ENCODE data around the gene PMM1. TPM values are rescaled to one million over a fixed set of nuclear protein-coding genes. Genes with fewer than 3 reads are reported as not detected.
A peak's percentile ranks its signal among the peaks of the same experiment; 100 is the strongest.
"Not testable (repeated sequence)": the region's sequence is repeated elsewhere in the genome, so short reads cannot be mapped to it uniquely, and the experiment has no call there.

PMM1 gene
- total and polyA plus RNA-seq, 12 donors: 37.8 to 105 (median 62.1) TPM

DNA sequence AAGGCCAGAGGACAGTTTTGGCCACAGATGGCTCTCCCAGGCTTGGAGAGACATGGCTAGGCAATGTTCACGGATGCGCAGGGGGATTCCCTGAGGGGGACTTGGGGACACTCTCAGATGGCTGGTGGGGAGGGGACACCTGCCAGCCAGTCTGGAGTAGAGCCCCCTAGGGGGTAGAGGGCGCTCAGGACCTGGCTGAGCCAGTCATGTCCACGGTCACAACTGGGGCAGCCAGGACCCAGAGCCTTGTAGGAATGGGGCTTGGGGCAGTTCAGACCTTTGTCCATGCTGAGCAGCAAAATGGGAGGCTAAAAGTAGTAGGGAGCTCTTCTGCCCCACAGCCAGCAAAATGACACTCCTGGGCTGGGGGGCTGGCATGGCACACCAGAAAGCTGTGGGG is 27.2 kb downstream of the PMM1 start:
- no peak for TF ChIP-seq POLR2A (IDR thresholded peaks at IDR 0.05)
- TF ChIP-seq, protein P1, sequence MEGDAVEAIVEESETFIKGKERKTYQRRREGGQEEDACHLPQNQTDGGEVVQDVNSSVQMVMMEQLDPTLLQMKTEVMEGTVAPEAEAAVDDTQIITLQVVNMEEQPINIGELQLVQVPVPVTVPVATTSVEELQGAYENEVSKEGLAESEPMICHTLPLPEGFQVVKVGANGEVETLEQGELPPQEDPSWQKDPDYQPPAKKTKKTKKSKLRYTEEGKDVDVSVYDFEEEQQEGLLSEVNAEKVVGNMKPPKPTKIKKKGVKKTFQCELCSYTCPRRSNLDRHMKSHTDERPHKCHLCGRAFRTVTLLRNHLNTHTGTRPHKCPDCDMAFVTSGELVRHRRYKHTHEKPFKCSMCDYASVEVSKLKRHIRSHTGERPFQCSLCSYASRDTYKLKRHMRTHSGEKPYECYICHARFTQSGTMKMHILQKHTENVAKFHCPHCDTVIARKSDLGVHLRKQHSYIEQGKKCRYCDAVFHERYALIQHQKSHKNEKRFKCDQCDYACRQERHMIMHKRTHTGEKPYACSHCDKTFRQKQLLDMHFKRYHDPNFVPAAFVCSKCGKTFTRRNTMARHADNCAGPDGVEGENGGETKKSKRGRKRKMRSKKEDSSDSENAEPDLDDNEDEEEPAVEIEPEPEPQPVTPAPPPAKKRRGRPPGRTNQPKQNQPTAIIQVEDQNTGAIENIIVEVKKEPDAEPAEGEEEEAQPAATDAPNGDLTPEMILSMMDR (IDR thresholded peaks at IDR 0.05): no peak
- Histone ChIP-seq H3K27me3 (no peaks in the 10 kb centered on the region), H3K36me3 (replicated peaks in 1 of 2) (no peaks in the 10 kb centered on the region), H3K9me3 (replicated peaks in 1 of 3) (no peaks in the 10 kb centered on the region), H3K4me3 (peak overlapping the region in 2 of 4 donors; percentile 3 to 70), H3K4me1 (replicated peaks in 1 of 2) (peaks cover 59 to 77% of the 10 kb centered on the region in 2 donors), H3K27ac (peak overlapping the region; percentile 64 to 96 (median 79))
- 39 to 59% (median 54%) methylated on average over 4 of the region's 4 CpGs for WGBS, 4 donors
- intact Hi-C loops (cut with DNase I): no loop called here
- peak in 1 of 7 donors; percentile 35 for DNase-seq

DNA sequence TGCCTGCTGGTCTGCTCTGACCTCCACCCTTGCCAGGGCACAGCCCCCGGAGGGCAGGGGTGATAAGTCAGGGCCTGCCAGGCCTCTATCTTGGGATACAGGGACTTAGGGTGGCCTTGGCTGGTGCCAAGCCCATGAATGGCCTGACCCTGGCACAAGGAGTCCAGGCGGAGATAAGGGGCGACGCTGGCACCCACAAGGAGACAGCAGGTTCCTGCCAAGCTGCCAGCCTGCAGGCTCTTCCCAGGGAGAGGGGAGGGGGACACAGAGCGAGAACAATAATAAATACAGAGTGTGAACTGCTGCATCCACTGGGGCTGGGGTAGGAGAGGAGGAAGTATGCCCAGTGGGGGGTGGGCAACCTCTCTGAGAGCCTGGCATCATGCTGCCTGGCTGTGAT is 27.9 kb downstream of the PMM1 start:
- Histone ChIP-seq H3K27ac (peak overlapping the region; percentile 17 to 96 (median 79)), H3K4me3 (peak overlapping the region; percentile 15 to 70 (median 52)), H3K27me3 (no peaks in the 10 kb centered on the region), H3K36me3 (replicated peaks in 1 of 2) (no peaks in the 10 kb centered on the region), H3K9me3 (replicated peaks in 1 of 3) (no peaks in the 10 kb centered on the region), H3K4me1 (replicated peaks in 1 of 2) (peaks cover 58 to 77% of the 10 kb centered on the region in 2 donors)
- 33 to 45% (median 39%) methylated on average over 4 to 5 of the region's 5 CpGs for WGBS, 4 donors
- TF ChIP-seq, protein P1 (IDR thresholded peaks at IDR 0.05): no peak
- peak in 1 of 2 donors; percentile 25 for TF ChIP-seq POLR2A (IDR thresholded peaks at IDR 0.05)
- peak; percentile 42 to 75 (median 69) for DNase-seq
- intact Hi-C loops (cut with DNase I): no loop called here

DNA sequence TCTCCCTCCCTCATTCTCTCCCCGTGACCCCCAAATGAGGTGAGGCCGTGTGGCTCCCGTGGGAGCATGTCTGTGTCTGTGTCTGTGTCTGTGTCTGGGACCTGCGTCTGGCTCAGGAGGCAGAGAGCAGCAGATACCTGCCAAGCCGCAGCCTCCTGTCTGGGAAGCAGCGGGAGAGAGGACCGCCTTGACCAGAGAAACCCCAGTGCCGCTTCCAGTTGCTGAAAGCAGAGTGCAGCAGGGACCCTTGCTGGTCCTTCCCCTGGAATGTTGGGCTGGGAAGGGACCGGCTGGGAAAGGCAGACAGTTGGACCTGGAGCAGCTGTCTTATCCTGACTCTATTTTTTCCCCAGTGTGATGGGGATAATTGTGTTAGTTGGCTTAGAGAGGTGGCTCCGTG is 28.3 kb downstream of the PMM1 start:
- peaks cover 55 to 74% of the 10 kb centered on the region in 2 donors for H3K4me1 ChIP-seq (replicated peaks in 1 of 2)

DNA sequence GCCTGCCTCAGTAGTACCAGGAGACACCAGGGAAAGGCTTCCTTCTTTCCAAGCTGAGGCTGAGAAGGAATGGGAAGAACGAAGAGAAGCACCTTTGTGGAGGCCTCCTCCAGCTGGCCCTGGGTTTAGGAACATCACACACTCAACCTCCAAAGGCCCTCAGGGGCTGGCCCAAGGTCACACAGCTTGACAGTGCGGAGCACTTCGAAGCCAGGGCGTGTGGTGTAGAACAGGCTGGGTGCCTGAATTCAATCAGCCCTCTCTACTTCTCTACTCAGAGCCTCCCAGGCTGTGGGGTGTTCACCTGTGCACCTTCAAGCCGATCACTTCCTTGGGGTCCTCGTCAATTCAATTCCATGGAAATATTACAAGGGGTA is 29.6 kb downstream of the PMM1 start:
- peak overlapping the region in 1 of 4 donors; percentile 70 for H3K4me3 ChIP-seq
- no peak for TF ChIP-seq POLR2A (IDR thresholded peaks at IDR 0.05)
- TF ChIP-seq, protein P1 (IDR thresholded peaks at IDR 0.05): no peak
- intact Hi-C loops (cut with DNase I): no loop called here
- H3K27ac ChIP-seq: peak overlapping the region in 4 of 5 donors; percentile 73 to 96 (median 86)
- no peaks in the 10 kb centered on the region for H3K27me3 ChIP-seq
- no peaks in the 10 kb centered on the region for H3K9me3 ChIP-seq (replicated peaks in 1 of 3)
- H3K36me3 ChIP-seq (replicated peaks in 1 of 2): no peaks in the 10 kb centered on the region
- WGBS, 4 donors: 35 to 54% (median 44%) methylated on average over 1 to 6 of the region's 6 CpGs
- peaks cover 48 to 61% of the 10 kb centered on the region in 2 donors for H3K4me1 ChIP-seq (replicated peaks in 1 of 2)
- DNase-seq: peak in 1 of 7 donors; percentile 30

More for the DNA sequence above, 28.3 kb downstream of the PMM1 start:
- DNase-seq: peak in 5 of 7 donors; percentile 35 to 69 (median 42)
- no peaks in the 10 kb centered on the region for H3K9me3 ChIP-seq (replicated peaks in 1 of 3)
- no peaks in the 10 kb centered on the region for H3K27me3 ChIP-seq
- 6 to 37% (median 29%) methylated on average over 5 to 10 of the region's 10 CpGs for WGBS, 4 donors
- H3K4me3 ChIP-seq: peak overlapping the region in 3 of 4 donors; percentile 15 to 70 (median 64)
- TF ChIP-seq, protein P1 (IDR thresholded peaks at IDR 0.05): no peak
- TF ChIP-seq POLR2A (IDR thresholded peaks at IDR 0.05): no peak
- peak overlapping the region; percentile 17 to 96 (median 79) for H3K27ac ChIP-seq
- H3K36me3 ChIP-seq (replicated peaks in 1 of 2): no peaks in the 10 kb centered on the region
- intact Hi-C loops (cut with DNase I): no loop called here

DNA sequence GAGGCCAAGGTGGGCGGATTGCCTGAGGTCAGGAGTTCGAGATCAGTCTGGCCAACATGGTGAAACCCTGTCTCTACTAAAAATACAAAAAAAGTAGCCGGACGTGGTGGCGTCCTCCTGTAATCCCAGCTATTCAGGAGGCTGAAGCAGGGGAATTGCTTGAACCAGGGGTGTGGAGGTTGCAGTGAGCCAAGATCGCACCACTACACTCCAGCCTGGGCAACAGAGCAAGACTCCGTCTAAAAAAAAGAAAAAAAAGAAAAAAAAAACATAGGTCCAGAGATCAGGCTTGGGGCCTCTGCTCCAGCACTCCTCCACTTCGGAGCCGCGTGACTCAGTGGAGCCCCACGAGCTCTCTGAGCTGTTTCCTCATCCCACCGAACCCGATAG is 31.4 kb downstream of the PMM1 start:
- H3K27ac ChIP-seq: peak overlapping the region in 3 of 5 donors; percentile 70 to 86 (median 83)
- not testable (repeated sequence) for H3K9me3 ChIP-seq (replicated peaks in 1 of 3); DNase-seq

More for the DNA sequence above, 31.4 kb downstream of the PMM1 start:
- H3K36me3 ChIP-seq (replicated peaks in 1 of 2); intact Hi-C loops (cut with DNase I); H3K4me3 ChIP-seq; H3K27me3 ChIP-seq: not testable (repeated sequence)
- H3K4me1 ChIP-seq (replicated peaks in 1 of 2): peaks cover 29 to 43% of the 10 kb centered on the region in 2 donors
- 87 to 96% (median 92%) methylated on average over 12 to 13 of the region's 13 CpGs for WGBS, 4 donors

Measured in adrenal gland (tissue), 12 donors.